ENCODE results near the gene TGFB3. TPM values are rescaled to one million over a fixed set of nuclear protein-coding genes. Genes with fewer than 3 reads are reported as not detected.
A peak's percentile ranks its signal among the peaks of the same experiment; 100 is the strongest.

The TGFB3 gene
- total RNA-seq, 1 experiment from 2014 or later = 2.9 TPM

- no peak for DNase-seq (ENCODE audit: low read depth)
Measured at GRCh38 chr14:75987201-75987970, 5.6 kb upstream of the TGFB3 start.

- DNase-seq (ENCODE audit: low read depth) = no peak
Measured at GRCh38 chr14:75986439-75986765, 4.6 kb upstream of the TGFB3 start.

- peak; percentile 89 for DNase-seq (ENCODE audit: low read depth)
Measured at GRCh38 chr14:75985618-75986438, 4.0 kb upstream of the TGFB3 start, which contains the start of gene IFT43. TSS of gene IFT43 (plus strand) at chr14:75985763. CDS start at chr14:75985787, 24 bp downstream.

GRCh38 chr14:75984674-75985073 is 2.9 kb upstream of the TGFB3 start:
- DNase-seq (ENCODE audit: low read depth) = no peak

GRCh38 chr14:75983019-75983358 is 1.2 kb upstream of the TGFB3 start:
- DNase-seq (ENCODE audit: low read depth) = no peak

- DNase-seq (ENCODE audit: low read depth) = peak; percentile 85
Measured at GRCh38 chr14:75982266-75983018, 647 bp upstream of the TGFB3 start.

GRCh38 chr14:75980856-75981255 is 939 bp downstream of the TGFB3 start:
- DNase-seq (ENCODE audit: low read depth) = peak; percentile 23

GRCh38 chr14:75979648-75980565 is 1.9 kb downstream of the TGFB3 start:
- no peak for DNase-seq (ENCODE audit: low read depth)

- peak; percentile 63 for DNase-seq (ENCODE audit: low read depth)
Measured at GRCh38 chr14:75979071-75979571, 2.7 kb downstream of the TGFB3 start.

GRCh38 chr14:75978249-75978731 is 3.5 kb downstream of the TGFB3 start:
- no peak for DNase-seq (ENCODE audit: low read depth)

- no peak for DNase-seq (ENCODE audit: low read depth)
Measured at GRCh38 chr14:75977582-75977943, 4.2 kb downstream of the TGFB3 start.

GRCh38 chr14:75976826-75977581 is 4.8 kb downstream of the TGFB3 start:
- DNase-seq (ENCODE audit: low read depth) = no peak

GRCh38 chr14:75972801-75973421 is 8.9 kb downstream of the TGFB3 start:
- no peak for DNase-seq (ENCODE audit: low read depth)

- no peak for DNase-seq (ENCODE audit: low read depth)
Measured at GRCh38 chr14:75971509-75971908, 10.3 kb downstream of the TGFB3 start.

GRCh38 chr14:75970989-75971388 is 10.8 kb downstream of the TGFB3 start:
- DNase-seq (ENCODE audit: low read depth) = no peak

GRCh38 chr14:75969891-75970290 is 11.9 kb downstream of the TGFB3 start:
- peak; percentile 32 for DNase-seq (ENCODE audit: low read depth)

- no peak for DNase-seq (ENCODE audit: low read depth)
Measured at GRCh38 chr14:75969126-75969525, 12.7 kb downstream of the TGFB3 start.

- no peak for DNase-seq (ENCODE audit: low read depth)
Measured at GRCh38 chr14:75968456-75968855, 13.3 kb downstream of the TGFB3 start.

- no peak for DNase-seq (ENCODE audit: low read depth)
Measured at GRCh38 chr14:75967866-75968265, 13.9 kb downstream of the TGFB3 start.

GRCh38 chr14:75961662-75962061 is 20.1 kb downstream of the TGFB3 start:
- DNase-seq (ENCODE audit: low read depth) = no peak

Measured in Daoy (cell line).